Liver (tissue), 9 donors: ENCODE results near the gene CDK13. TPM values are rescaled to one million over a fixed set of nuclear protein-coding genes. Genes with fewer than 3 reads are reported as not detected.
A peak's percentile ranks its signal among the peaks of the same experiment; 100 is the strongest.

ENCODE experiments used
- DNase-seq: peaks from one replicate; pipeline ENCODE4 v3.0.0-alpha.2; 2017; ENCODE audit warnings: low spot score
- H3K27ac ChIP-seq, 2 donors: one replicate each; pipeline ENCODE4 v1.7.0; 2013; ENCODE audit warnings: inconsistent platforms in 2 of 2, low read length in 2 of 2, control low read depth in 1 of 2, low read depth in 1 of 2, mild to moderate bottlenecking in 1 of 2
- H3K27me3 ChIP-seq, 4 donors: one replicate each; pipeline versions ENCODE4 v1.6.1 to v1.7.0; 2013; ENCODE audit warnings: low read length in 3 of 4, inconsistent platforms in 1 of 4, mild to moderate bottlenecking in 1 of 4, moderate library complexity in 1 of 4; ENCODE audit not compliant: control insufficient read depth in 4 of 4, insufficient read depth in 4 of 4
- H3K36me3 ChIP-seq, 4 donors: one replicate each; pipeline versions ENCODE4 v1.6.1 to v1.7.0; 2013; ENCODE audit warnings: low read length in 3 of 4, mild to moderate bottlenecking in 3 of 4, low read depth in 1 of 4, moderate library complexity in 1 of 4; ENCODE audit not compliant: control insufficient read depth in 4 of 4, insufficient read depth in 3 of 4
- H3K4me1 ChIP-seq, 4 donors: one replicate each; pipeline versions ENCODE4 v1.6.1 to v1.7.0; 2013; ENCODE audit warnings: low read length in 3 of 4, mild to moderate bottlenecking in 3 of 4, moderate library complexity in 1 of 4; ENCODE audit not compliant: control insufficient read depth in 4 of 4, insufficient read depth in 4 of 4
- H3K4me3 ChIP-seq, 3 donors: one replicate each; pipeline versions ENCODE4 v1.6.1 to v1.7.0; 2013; ENCODE audit warnings: low read length in 3 of 3, control low read depth in 1 of 3, low read depth in 1 of 3, mild to moderate bottlenecking in 1 of 3
- H3K9ac ChIP-seq, 2 donors: one replicate each; pipeline ENCODE4 v1.7.0; 2013; ENCODE audit warnings: low read length in 2 of 2, mild to moderate bottlenecking in 2 of 2, moderate library complexity in 2 of 2, control low read depth in 1 of 2, low read depth in 1 of 2
- H3K9me3 ChIP-seq, 4 donors: one replicate each; pipeline versions ENCODE4 v1.6.1 to v1.7.0; 2013; ENCODE audit warnings: low read length in 3 of 4; ENCODE audit not compliant: control insufficient read depth in 4 of 4
- ATF3 ChIP-seq: IDR thresholded peaks from 2 replicates; pipeline ENCODE4 v1.6.1; 2016; ENCODE audit warnings: antibody characterized with exemption
- EGR1 ChIP-seq, 2 donors: IDR thresholded peaks; 2 replicates each; pipeline ENCODE4 v1.6.1; 2016 to 2018; ENCODE audit warnings: antibody characterized with exemption in 2 of 2, low read depth in 2 of 2
- FOXA1 ChIP-seq: IDR thresholded peaks from 2 replicates; pipeline ENCODE4 v1.6.1; 2016; ENCODE audit warnings: antibody characterized with exemption
- FOXA2 ChIP-seq: IDR thresholded peaks from 2 replicates; pipeline ENCODE4 v1.6.1; 2016; ENCODE audit warnings: antibody characterized with exemption
- GABPA ChIP-seq, 2 donors: IDR thresholded peaks in 1 of 2; conservative IDR thresholded peaks in 1 of 2; 2 replicates each; pipeline ENCODE4 v1.6.1; 2016; ENCODE audit warnings: antibody characterized with exemption in 2 of 2, mild to moderate bottlenecking in 1 of 2, moderate library complexity in 1 of 2
- HNF4A ChIP-seq, 2 donors: conservative IDR thresholded peaks; 2 replicates each; pipeline ENCODE4 v1.6.1; 2016; ENCODE audit warnings: antibody characterized with exemption in 2 of 2, mild to moderate bottlenecking in 2 of 2
- HNF4G ChIP-seq: IDR thresholded peaks from 2 replicates; pipeline ENCODE4 v1.6.1; 2016; ENCODE audit warnings: antibody characterized with exemption
- JUND ChIP-seq, 2 donors: IDR thresholded peaks; 2 replicates each; pipeline ENCODE4 v1.6.1; 2016; ENCODE audit warnings: antibody characterized with exemption in 2 of 2
- MAX ChIP-seq: IDR thresholded peaks from 2 replicates; pipeline ENCODE4 v1.6.1; 2016; ENCODE audit warnings: antibody characterized with exemption
- NR2F2 ChIP-seq: IDR thresholded peaks from 2 replicates; pipeline ENCODE4 v1.6.1; 2016; ENCODE audit warnings: antibody characterized with exemption
- RAD21 ChIP-seq, 2 donors: IDR thresholded peaks; 2 replicates each; pipeline ENCODE4 v1.6.1; 2016; ENCODE audit warnings: antibody characterized with exemption in 2 of 2, mild to moderate bottlenecking in 2 of 2
- REST ChIP-seq: IDR thresholded peaks from 2 replicates; pipeline ENCODE4 v1.6.1; 2016; ENCODE audit warnings: antibody characterized with exemption, mild to moderate bottlenecking
- RXRA ChIP-seq, 2 donors: IDR thresholded peaks; 2 replicates each; pipeline ENCODE4 v1.6.1; 2017 to 2018; ENCODE audit warnings: antibody characterized with exemption in 2 of 2, mild to moderate bottlenecking in 1 of 2
- SP1 ChIP-seq: IDR thresholded peaks from 2 replicates; pipeline ENCODE4 v1.6.1; 2018; ENCODE audit warnings: antibody characterized with exemption, mild to moderate bottlenecking
- TAF1 ChIP-seq: conservative IDR thresholded peaks from 2 replicates; pipeline ENCODE4 v1.6.1; 2016; ENCODE audit warnings: antibody characterized with exemption, mild to moderate bottlenecking
- YY1 ChIP-seq: IDR thresholded peaks from 2 replicates; pipeline ENCODE4 v1.6.1; 2016; ENCODE audit warnings: antibody characterized with exemption, mild to moderate bottlenecking
- WGBS: extraction: QIAGEN DNeasy Blood & Tissue Kit; methylation state at CpG from one replicate; pipeline ENCODE4 v1.1.7; 2013; 5-methylcytosine and 5-hydroxymethylcytosine counted together
- polyA plus RNA-seq, 2 donors: library from polyadenylated mRNA; stranded (reverse) in 1 of 2; unstranded in 1 of 2; fragments of 200-250 nt in 1 of 2; fragments of >200 nt in 1 of 2; fragmentation: Nextera tagmentation in 1 of 2; extraction: Ambion mirVana in 1 of 2; gene quantifications; one replicate each; pipeline versions ENCODE4 v1.2.1 to v1.2.3, GENCODE V29; 2013 to 2015
- total RNA-seq, 2 donors: library from RNA; depleted of rRNA; stranded (reverse); fragments of >200 nt; gene quantifications; one replicate each; pipeline ENCODE4 v1.2.3, GENCODE V29; 2014
- TF ChIP-seq, protein P1 (sequence below): fragments of 150-350 bp; IDR thresholded peaks from 2 replicates; pipeline ENCODE4 v1.5.1; 2017; ENCODE audit warnings: improper control_type of control experiment, low read depth, low read length; ENCODE audit not compliant: missing input control
- donor health status: healthy.
- donor health status: healthy.
- donor health status: healthy.
- donor health status: healthy.
- donor health status: healthy.

CDK13 gene
- total and polyA plus RNA-seq, 4 donors, result 8.8 to 51.1 (median 23.2) TPM

DNA sequence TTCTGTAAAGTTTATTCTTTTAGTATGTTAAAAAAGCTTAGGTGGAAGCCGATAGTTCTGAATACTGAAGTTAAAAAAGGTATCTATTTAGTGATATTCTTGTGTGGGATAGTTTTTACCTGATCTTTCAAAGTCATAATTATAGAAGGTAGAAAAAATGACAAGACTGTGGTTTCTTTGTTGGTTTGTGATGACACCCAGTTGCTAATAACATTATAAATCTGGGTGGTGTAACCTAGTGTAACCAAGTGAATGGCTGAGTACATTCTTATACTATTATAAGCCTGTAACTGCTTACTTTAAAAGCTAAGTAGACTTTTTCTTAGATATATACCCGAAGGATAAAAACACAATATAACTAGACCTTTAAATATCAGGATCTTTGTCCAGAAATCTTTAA, 2.3 kb downstream of the CDK13 start:
- WGBS, result 5% methylated on average over 2 of the region's 2 CpGs
- peaks cover 6 to 58% (median 29%) of the 10 kb centered on the region in 4 donors for H3K4me1 ChIP-seq
- no peak for DNase-seq

DNA sequence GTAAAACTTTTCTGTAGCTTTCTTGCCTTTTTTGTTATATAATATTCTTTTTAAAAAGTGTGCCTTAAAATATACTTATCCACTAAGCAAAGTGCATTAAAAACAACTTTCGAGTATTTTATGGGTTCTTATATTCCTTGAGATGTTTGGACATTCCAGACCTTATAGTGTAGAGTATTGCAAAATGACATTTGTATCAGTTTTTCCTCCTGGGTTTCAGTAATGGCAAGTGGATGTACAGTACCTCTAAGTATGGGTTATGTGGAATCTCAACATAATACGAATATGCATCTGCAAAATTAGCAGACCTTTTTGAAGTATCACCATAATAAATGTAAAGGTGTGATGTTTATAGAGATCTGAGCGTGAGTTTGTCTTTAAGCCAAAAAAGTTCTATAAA, 2.7 kb downstream of the CDK13 start:
- Histone ChIP-seq H3K9ac (peak overlapping the region; percentile 27 to 72), H3K27ac (no peak overlapping the region), H3K4me1 (peaks cover 6 to 57% (median 29%) of the 10 kb centered on the region in 4 donors), H3K36me3 (no peaks in the 10 kb centered on the region), H3K9me3 (no peaks in the 10 kb centered on the region), H3K27me3 (no peaks in the 10 kb centered on the region), H3K4me3 (peak overlapping the region; percentile 41 to 70 (median 42))
- TF ChIP-seq RAD21 (IDR thresholded peaks at IDR 0.05), result no peak
- no peak for TF ChIP-seq FOXA2
- TF ChIP-seq TAF1, result no peak
- TF ChIP-seq MAX, result no peak
- TF ChIP-seq, protein P1, sequence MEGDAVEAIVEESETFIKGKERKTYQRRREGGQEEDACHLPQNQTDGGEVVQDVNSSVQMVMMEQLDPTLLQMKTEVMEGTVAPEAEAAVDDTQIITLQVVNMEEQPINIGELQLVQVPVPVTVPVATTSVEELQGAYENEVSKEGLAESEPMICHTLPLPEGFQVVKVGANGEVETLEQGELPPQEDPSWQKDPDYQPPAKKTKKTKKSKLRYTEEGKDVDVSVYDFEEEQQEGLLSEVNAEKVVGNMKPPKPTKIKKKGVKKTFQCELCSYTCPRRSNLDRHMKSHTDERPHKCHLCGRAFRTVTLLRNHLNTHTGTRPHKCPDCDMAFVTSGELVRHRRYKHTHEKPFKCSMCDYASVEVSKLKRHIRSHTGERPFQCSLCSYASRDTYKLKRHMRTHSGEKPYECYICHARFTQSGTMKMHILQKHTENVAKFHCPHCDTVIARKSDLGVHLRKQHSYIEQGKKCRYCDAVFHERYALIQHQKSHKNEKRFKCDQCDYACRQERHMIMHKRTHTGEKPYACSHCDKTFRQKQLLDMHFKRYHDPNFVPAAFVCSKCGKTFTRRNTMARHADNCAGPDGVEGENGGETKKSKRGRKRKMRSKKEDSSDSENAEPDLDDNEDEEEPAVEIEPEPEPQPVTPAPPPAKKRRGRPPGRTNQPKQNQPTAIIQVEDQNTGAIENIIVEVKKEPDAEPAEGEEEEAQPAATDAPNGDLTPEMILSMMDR, result no peak
- TF ChIP-seq SP1, result no peak
- no peak for DNase-seq
- WGBS, result 12% methylated on average over 3 of the region's 3 CpGs

More for the DNA sequence above, 2.3 kb downstream of the CDK13 start:
- Histone ChIP-seq H3K9ac (peak overlapping the region in 1 of 2 donors; percentile 72), H3K36me3 (no peaks in the 10 kb centered on the region), H3K4me3 (peak overlapping the region; percentile 70 to 98 (median 85)), H3K27ac (peak overlapping the region; percentile 92 to 97), H3K9me3 (no peaks in the 10 kb centered on the region), H3K27me3 (no peaks in the 10 kb centered on the region)
- TF ChIP-seq RXRA (IDR thresholded peaks at IDR 0.05) (no peak), GABPA (IDR thresholded peaks at IDR 0.05 in 1 of 2, conservative IDR thresholded peaks at IDR 0.05 in 1 of 2) (no peak), REST (no peak), NR2F2 (no peak), RAD21 (IDR thresholded peaks at IDR 0.05) (no peak), FOXA2 (no peak), HNF4G (no peak), JUND (IDR thresholded peaks at IDR 0.05) (no peak), SP1 (no peak), TAF1 (no peak), HNF4A (conservative IDR thresholded peaks at IDR 0.05) (no peak)

- WGBS, result 63% methylated on average over 4 of the region's 4 CpGs
- TF ChIP-seq FOXA2 (no peak), SP1 (no peak), MAX (no peak), HNF4A (conservative IDR thresholded peaks at IDR 0.05) (no peak), YY1 (no peak), TAF1 (no peak), JUND (IDR thresholded peaks at IDR 0.05) (no peak), EGR1 (IDR thresholded peaks at IDR 0.05; ENCODE audit: low read depth in 2 of 2) (no peak), RXRA (IDR thresholded peaks at IDR 0.05) (no peak), GABPA (IDR thresholded peaks at IDR 0.05 in 1 of 2, conservative IDR thresholded peaks at IDR 0.05 in 1 of 2) (no peak), FOXA1 (no peak), ATF3 (no peak), NR2F2 (no peak), RAD21 (IDR thresholded peaks at IDR 0.05) (no peak)
- TF ChIP-seq, protein P1, result no peak
Measured at GRCh38 chr7:39954694-39955093, 4.6 kb downstream of the CDK13 start.

More at GRCh38 chr7:39954694-39955093, 4.6 kb downstream of the CDK13 start:
- no peaks in the 10 kb centered on the region for H3K27me3 ChIP-seq
- H3K36me3 ChIP-seq, result no peaks in the 10 kb centered on the region
- DNase-seq, result no peak
- H3K9me3 ChIP-seq, result no peaks in the 10 kb centered on the region
- H3K4me1 ChIP-seq, result peaks cover 6 to 56% (median 24%) of the 10 kb centered on the region in 4 donors
- H3K9ac ChIP-seq, result no peak overlapping the region
- H3K27ac ChIP-seq, result no peak overlapping the region
- peak overlapping the region in 1 of 3 donors; percentile 14 for H3K4me3 ChIP-seq
